SW480 (cell line): ENCODE measurements around the gene LRPAP1.
"Not testable (repeated sequence)": the region's sequence is repeated elsewhere in the genome, so short reads cannot be mapped to it uniquely, and the experiment has no call there.

Source experiments
- DNase-seq: peaks from one replicate; pipeline ENCODE4 v3.0.0-alpha.2; 2016; ENCODE audit warnings: low spot score

The LRPAP1 gene

GRCh38 chr4:3460926-3461325, 71.3 kb downstream of the LRPAP1 start:
- no peak for DNase-seq

GRCh38 chr4:3459156-3459555, 73.1 kb downstream of the LRPAP1 start:
- not testable (repeated sequence) for DNase-seq

GRCh38 chr4:3458371-3458770, 73.9 kb downstream of the LRPAP1 start:
- no peak for DNase-seq

GRCh38 chr4:3455596-3455995, 76.6 kb downstream of the LRPAP1 start:
- DNase-seq = not testable (repeated sequence)
